SU-DHL-6 (cell line): ENCODE measurements around the gene GABBR2.

Source experiments
- H2AFZ ChIP-seq: fragments of 200-600 bp; sonication (generic); 2 replicates; pipeline ENCODE4 v1.6.1; 2014; ENCODE audit warnings: low read depth, mild to moderate bottlenecking, moderate library complexity, mixed read lengths, antibody characterized with exemption, low read length; ENCODE audit not compliant: severe bottlenecking
- H3F3A ChIP-seq: fragments of 200-600 bp; shearing (Covaris generic); 2 replicates; pipeline ENCODE4 v1.6.0; 2016; ENCODE audit warnings: antibody characterized with exemption, mild to moderate bottlenecking; ENCODE audit not compliant: insufficient read depth
- H3K27ac ChIP-seq: fragments of 200-600 bp; sonication (generic); 2 replicates; pipeline ENCODE4 v1.5.1; 2016; ENCODE audit warnings: low read depth, mild to moderate bottlenecking, low read length, moderate library complexity, mixed read lengths
- H3K27me3 ChIP-seq: fragments of 200-600 bp; sonication (generic), shearing (Covaris generic); 2 replicates; pipeline ENCODE4 v1.6.0; 2014; ENCODE audit warnings: mild to moderate bottlenecking, low read length
- H3K36me3 ChIP-seq: fragments of 200-600 bp; sonication (generic); 2 replicates; pipeline ENCODE4 v1.6.1; 2014; ENCODE audit warnings: mild to moderate bottlenecking, low read length, mixed read lengths
- H3K4me2 ChIP-seq: fragments of 300-600, 200-600 bp; shearing (Covaris generic), sonication (generic); 2 replicates; pipeline ENCODE4 v1.6.0; 2014; ENCODE audit warnings: low read length, low read depth, mild to moderate bottlenecking; ENCODE audit not compliant: poor library complexity, severe bottlenecking
- H3K4me3 ChIP-seq: fragments of 200-600 bp; sonication (generic); 2 replicates; pipeline ENCODE4 v1.5.1; 2014; ENCODE audit warnings: antibody characterized with exemption, low read length, mild to moderate bottlenecking, mixed read lengths; ENCODE audit not compliant: insufficient read depth, poor library complexity, severe bottlenecking
- H3K79me2 ChIP-seq: fragments of 200-600 bp; sonication (generic); 2 replicates; pipeline ENCODE4 v1.6.1; 2014; ENCODE audit warnings: mild to moderate bottlenecking, low read length, moderate library complexity; ENCODE audit not compliant: insufficient read depth
- H3K9ac ChIP-seq: fragments of 200-600 bp; sonication (generic); 2 replicates; pipeline ENCODE4 v1.7.0; 2014; ENCODE audit warnings: mild to moderate bottlenecking, low read length
- H3K9me2 ChIP-seq: fragments of 200-600 bp; sonication (generic); replicated peaks from 2 replicates; pipeline ENCODE4 v1.6.1; 2014; ENCODE audit warnings: low read length; ENCODE audit not compliant: insufficient read depth
- H3K9me3 ChIP-seq: fragments of 200-600 bp; sonication (generic); 2 replicates; pipeline ENCODE4 v1.6.1; 2014; ENCODE audit warnings: low read length, mixed read lengths; ENCODE audit not compliant: insufficient read depth
- H4K20me1 ChIP-seq: fragments of 200-600 bp; sonication (generic); 2 replicates; pipeline ENCODE4 v1.6.1; 2014; ENCODE audit warnings: low read depth, mild to moderate bottlenecking, antibody characterized with exemption, low read length, moderate library complexity, mixed read lengths
- CTCF ChIP-seq: fragments of 200-600 bp; sonication (generic); IDR thresholded peaks from one replicate; pipeline ENCODE4 v1.5.1; 2017; ENCODE audit warnings: antibody characterized with exemption, mild to moderate bottlenecking, low read length, moderate library complexity; ENCODE audit not compliant: insufficient read depth, poor library complexity, severe bottlenecking
- EZH2phosphoT487 ChIP-seq: fragments of 200-600 bp; sonication (generic), shearing (Covaris generic); conservative IDR thresholded peaks from 2 replicates; pipeline ENCODE4 v1.6.1; 2018; ENCODE audit warnings: mild to moderate bottlenecking, antibody characterized with exemption, low read length, moderate library complexity, mixed read lengths

Gene GABBR2

GRCh38 chr9:98248737-98249474 lies 459.8 kb downstream of the GABBR2 start:
- no peak for TF ChIP-seq CTCF
- Histone ChIP-seq H3K4me2 (no peak overlapping the region), H3K4me3 (no peak overlapping the region), H3K79me2 (no peaks in the 10 kb centered on the region), H3K27me3 (no peaks in the 10 kb centered on the region), H3K9ac (no peak overlapping the region), H3K9me3 (no peaks in the 10 kb centered on the region), H2AFZ (no peak overlapping the region), H3K36me3 (no peaks in the 10 kb centered on the region), H3F3A (no peaks in the 10 kb centered on the region), H4K20me1 (no peaks in the 10 kb centered on the region), H3K27ac (no peak overlapping the region), H3K9me2 (no peaks in the 10 kb centered on the region)

GRCh38 chr9:98247831-98248657 lies 460.7 kb downstream of the GABBR2 start:
- Histone ChIP-seq H4K20me1 (no peaks in the 10 kb centered on the region), H3K79me2 (no peaks in the 10 kb centered on the region), H3K9me3 (no peaks in the 10 kb centered on the region), H3K9ac (no peak overlapping the region), H3K4me2 (no peak overlapping the region), H3K4me3 (no peak overlapping the region), H3F3A (no peaks in the 10 kb centered on the region), H3K27me3 (no peaks in the 10 kb centered on the region), H3K27ac (no peak overlapping the region), H3K9me2 (no peaks in the 10 kb centered on the region), H3K36me3 (no peaks in the 10 kb centered on the region), H2AFZ (no peak overlapping the region)
- TF ChIP-seq CTCF: no peak
- no peak for TF ChIP-seq EZH2phosphoT487

GRCh38 chr9:98242426-98242825 lies 466.3 kb downstream of the GABBR2 start:
- no peaks in the 10 kb centered on the region for H3K9me2 ChIP-seq
- TF ChIP-seq CTCF (no peak), EZH2phosphoT487 (no peak)
- H3K4me3 ChIP-seq: no peak overlapping the region
- no peaks in the 10 kb centered on the region for H3K27me3 ChIP-seq
- no peak overlapping the region for H3K4me2 ChIP-seq
- no peaks in the 10 kb centered on the region for H4K20me1 ChIP-seq
- H3F3A ChIP-seq: no peaks in the 10 kb centered on the region
- H3K9me3 ChIP-seq: no peaks in the 10 kb centered on the region
- no peak overlapping the region for H2AFZ ChIP-seq
- H3K27ac ChIP-seq: no peak overlapping the region
- H3K9ac ChIP-seq: no peak overlapping the region
- H3K79me2 ChIP-seq: no peaks in the 10 kb centered on the region
- H3K36me3 ChIP-seq: no peaks in the 10 kb centered on the region
